H1 (cell line): ENCODE measurements around the gene PLCB1. TPM values are rescaled to one million over a fixed set of nuclear protein-coding genes. Genes with fewer than 3 reads are reported as not detected.

Experiments used
- CTCF ChIA-PET: fragments of 300-600 bp; sonication (Branson Sonifier 250); formaldehyde crosslinking; loops from one replicate; lab custom pipeline; 2021; ENCODE audit not compliant: partially characterized antibody; lab: Charles Lee
- POLR2A ChIA-PET: fragments of 300-600 bp; sonication (Branson Sonifier 250); formaldehyde crosslinking; loops from one replicate; lab custom pipeline; 2021; ENCODE audit warnings: inconsistent platforms; ENCODE audit not compliant: partially characterized antibody; lab: Charles Lee
- DNase-seq, 2 experiments: peaks; one replicate each; pipeline versions ENCODE4 v3.0.0 to v3.0.0-alpha.2; 2010 to 2022; ENCODE audit warnings: low spot score in 2 of 2, low read depth in 1 of 2, mixed read lengths in 1 of 2
- FAIRE-seq: peaks from 2 replicates; lab custom pipeline; 2011; peaks lifted over from hg19 to GRCh38; lab: Jason Lieb, UNC
- H2AFZ ChIP-seq: 2 replicates; pipeline ENCODE4 v1.8.1; 2012; ENCODE audit warnings: low read length, inconsistent platforms
- H2AK5ac ChIP-seq: 2 replicates; pipeline ENCODE4 v1.6.1; 2013; ENCODE audit warnings: low read depth, low read length
- H2BK120ac ChIP-seq: replicated peaks from 2 replicates; pipeline ENCODE3; 2013; ENCODE audit warnings: low read depth, low read length, inconsistent platforms
- H2BK12ac ChIP-seq: 2 replicates; pipeline ENCODE4 v1.6.1; 2013; ENCODE audit warnings: low read depth, low read length
- H2BK15ac ChIP-seq: 2 replicates; pipeline ENCODE4 v1.6.1; 2013; ENCODE audit warnings: low read length
- H2BK20ac ChIP-seq: 2 replicates; pipeline ENCODE4 v1.6.1; 2013; ENCODE audit warnings: low read length
- H2BK5ac ChIP-seq: 2 replicates; pipeline ENCODE4 v1.6.1; 2013; ENCODE audit warnings: low read depth, low read length
- H3K14ac ChIP-seq: 2 replicates; pipeline ENCODE4 v1.6.1; 2013; ENCODE audit warnings: inconsistent platforms; ENCODE audit not compliant: insufficient read length
- H3K18ac ChIP-seq: 2 replicates; pipeline ENCODE4 v1.6.1; 2013; ENCODE audit warnings: low read length; ENCODE audit errors: extremely low read depth
- H3K23ac ChIP-seq: 2 replicates; pipeline ENCODE4 v1.6.1; 2013; ENCODE audit warnings: inconsistent platforms; ENCODE audit not compliant: insufficient read length
- H3K23me2 ChIP-seq: 2 replicates; pipeline ENCODE4 v1.6.1; 2013; ENCODE audit warnings: low read depth, low read length
- H3K27ac ChIP-seq: 2 replicates; pipeline ENCODE4 v1.6.1; 2011; ENCODE audit warnings: low read depth, low read length, inconsistent platforms
- H3K27me3 ChIP-seq, 4 experiments: replicated peaks in 1 of 4; 1 replicate in 1 of 4; 2 replicates in 3 of 4; pipeline versions ENCODE4 v1.6.1 to v1.8.1; 2011 to 2013; ENCODE audit warnings: low read length in 3 of 4, mild to moderate bottlenecking in 3 of 4, inconsistent platforms in 2 of 4, mixed read lengths in 2 of 4, moderate library complexity in 1 of 4; ENCODE audit not compliant: control insufficient read depth in 3 of 4, insufficient read depth in 3 of 4; ENCODE audit errors: extremely low read depth in 1 of 4
- H3K36me3 ChIP-seq, 4 experiments: 2 replicates each; pipeline versions ENCODE4 v1.6.1 to v1.8.1; 2011 to 2013; ENCODE audit warnings: mild to moderate bottlenecking in 4 of 4, low read length in 3 of 4, moderate library complexity in 2 of 4, control low read depth in 1 of 4, inconsistent platforms in 1 of 4; ENCODE audit not compliant: insufficient read depth in 4 of 4, control insufficient read depth in 2 of 4
- H3K4ac ChIP-seq: replicated peaks from 2 replicates; pipeline ENCODE3; 2013; ENCODE audit warnings: low read length, low read depth, mixed read lengths, inconsistent platforms; ENCODE audit not compliant: insufficient read length
- H3K4me1 ChIP-seq, 4 experiments: replicated peaks in 1 of 4; 1 replicate in 1 of 4; 2 replicates in 3 of 4; pipeline versions ENCODE4 v1.6.1 to v1.8.1; 2011 to 2013; ENCODE audit warnings: low read length in 3 of 4, inconsistent platforms in 2 of 4, mixed read lengths in 1 of 4; ENCODE audit not compliant: insufficient read depth in 4 of 4, control insufficient read depth in 3 of 4
- H3K4me2 ChIP-seq, 2 experiments: 2 replicates each; pipeline versions ENCODE4 v1.6.1 to v1.8.1; 2011 to 2013; ENCODE audit warnings: low read depth in 2 of 2, low read length in 2 of 2, control low read depth in 1 of 2, inconsistent platforms in 1 of 2, mild to moderate bottlenecking in 1 of 2; ENCODE audit not compliant: insufficient read depth in 1 of 2
- H3K4me3 ChIP-seq, 4 experiments: fragments of 200-600, 300-600 bp in 1 of 4; sonication (generic), shearing (Covaris generic), sonication (Bioruptor Twin) in 1 of 4; 2 replicates each; pipeline versions ENCODE4 v1.5.1 to v1.8.1; 2011 to 2016; ENCODE audit warnings: low read length in 4 of 4, low read depth in 3 of 4, control low read depth in 2 of 4, inconsistent platforms in 2 of 4, mild to moderate bottlenecking in 2 of 4, mixed read lengths in 1 of 4, moderate library complexity in 1 of 4; ENCODE audit not compliant: insufficient read depth in 2 of 4; ENCODE audit errors: extremely low read depth in 1 of 4
- H3K56ac ChIP-seq: replicated peaks from 2 replicates; pipeline ENCODE3; 2013; ENCODE audit warnings: low read depth, mild to moderate bottlenecking, mixed read lengths, low read length, inconsistent platforms; ENCODE audit not compliant: insufficient read length
- H3K79me1 ChIP-seq: 2 replicates; pipeline ENCODE4 v1.6.1; 2013; ENCODE audit warnings: low read depth, low read length, control low read depth
- H3K79me2 ChIP-seq, 2 experiments: 2 replicates each; pipeline versions ENCODE4 v1.6.1 to v1.8.1; 2012 to 2013; ENCODE audit warnings: low read length in 2 of 2, mild to moderate bottlenecking in 2 of 2, inconsistent platforms in 1 of 2; ENCODE audit not compliant: insufficient read depth in 2 of 2, control insufficient read depth in 1 of 2
- H3K9ac ChIP-seq, 4 experiments: replicated peaks in 1 of 4; 1 replicate in 1 of 4; 2 replicates in 3 of 4; pipeline versions ENCODE4 v1.6.1 to v1.8.1; 2011 to 2013; ENCODE audit warnings: low read depth in 3 of 4, low read length in 3 of 4, control low read depth in 2 of 4, mild to moderate bottlenecking in 2 of 4, moderate library complexity in 2 of 4, inconsistent platforms in 1 of 4; ENCODE audit errors: extremely low read depth in 1 of 4
- H3K9me3 ChIP-seq, 2 experiments: 2 replicates each; pipeline versions ENCODE4 v1.6.1 to v1.8.1; 2012 to 2013; ENCODE audit warnings: mild to moderate bottlenecking in 2 of 2, moderate library complexity in 2 of 2, control low read depth in 1 of 2, inconsistent platforms in 1 of 2, low read depth in 1 of 2, low read length in 1 of 2, mixed read lengths in 1 of 2; ENCODE audit not compliant: insufficient read depth in 2 of 2
- H4K20me1 ChIP-seq, 2 experiments: replicated peaks in 1 of 2; 2 replicates each; pipeline versions ENCODE3 to v1.8.1; 2011 to 2013; ENCODE audit warnings: inconsistent platforms in 2 of 2, low read length in 2 of 2, mild to moderate bottlenecking in 1 of 2; ENCODE audit not compliant: insufficient read depth in 2 of 2, control insufficient read depth in 1 of 2
- H4K5ac ChIP-seq: 2 replicates; pipeline ENCODE4 v1.6.1; 2013; ENCODE audit warnings: low read length, low read depth, mixed read lengths, inconsistent platforms; ENCODE audit not compliant: insufficient read length
- H4K8ac ChIP-seq: 2 replicates; pipeline ENCODE4 v1.8.0; 2013; ENCODE audit warnings: mild to moderate bottlenecking, moderate library complexity, low read length, inconsistent platforms; ENCODE audit not compliant: insufficient read depth; ENCODE audit errors: extremely low read depth
- H4K91ac ChIP-seq: replicated peaks from 2 replicates; pipeline ENCODE3; 2013; ENCODE audit warnings: low read length, mixed read lengths, inconsistent platforms; ENCODE audit not compliant: insufficient read length
- BRCA1 ChIP-seq: IDR thresholded peaks from 2 replicates; pipeline ENCODE4 v1.6.1; 2012; ENCODE audit warnings: low read depth, low read length, improper control_type of control experiment
- CBX8 ChIP-seq: fragments of 300-800, 300-1000 bp; sonication (generic); IDR thresholded peaks from 2 replicates; pipeline ENCODE4 v1.7.1; 2016; ENCODE audit warnings: low read depth, low read length, borderline replicate concordance
- WGBS, 2 experiments: shearing (Covaris generic) in 1 of 2; methylation state at CpG; one replicate each; pipeline versions ENCODE4 v1.1.6 to v1.1.7; 2013 to 2015; ENCODE audit warnings: low lambda C conversion rate in 2 of 2, mixed read lengths in 2 of 2, inconsistent platforms in 1 of 2, low coverage in 1 of 2, missing lambda C conversion rate in 1 of 2; ENCODE audit not compliant: insufficient replicate concordance in 2 of 2, insufficient coverage in 1 of 2, insufficient read length in 1 of 2; ENCODE audit errors: extremely low coverage in 1 of 2, missing lambda C conversion rate in 1 of 2; 5-methylcytosine and 5-hydroxymethylcytosine counted together
- polyA plus RNA-seq, 7 experiments: library from polyadenylated mRNA; depleted of rRNA in 3 of 7; stranded (reverse) in 5 of 7; unstranded in 2 of 7; fragments of >200 nt in 5 of 7; fragments of 200-250 nt in 2 of 7; gene quantifications; 1 replicate in 5 of 7; 2 replicates in 1 of 7; 4 replicates in 1 of 7; pipeline versions ENCODE4 v1.2.1 to v1.2.3, GENCODE V29; 2011 to 2013; ENCODE audit warnings: missing spikeins in 2 of 7, mixed read lengths in 2 of 7
- total RNA-seq: library from RNA; stranded (reverse); fragmentation: NEBNext Ultra II Directional; extraction: Animal tissue kit (Norgen Biotek cat#: 25700); gene quantifications from 2 replicates; pipeline ENCODE4 v1.2.1, GENCODE V29; 2021

Gene PLCB1
- total and polyA plus RNA-seq, 2 of the 8 experiments (the other 6 are each of a cell fraction or from before 2014, with no cell fraction given), result 2.6 to 9.1 TPM

- no peaks in the 10 kb centered on the region for H3K79me2 ChIP-seq
- no peak overlapping the region for H3K4me2 ChIP-seq
- H2BK15ac ChIP-seq, result no peak overlapping the region
- no peak overlapping the region for H2BK20ac ChIP-seq
- no peak for TF ChIP-seq BRCA1
- TF ChIP-seq CBX8, result no peak
- 85% methylated on average over 2 of the region's 2 CpGs; no CpG with 5 or more reads in 1 of the 2 experiments for WGBS, 2 experiments
- no peaks in the 10 kb centered on the region for H3K4me1 ChIP-seq
- no peaks in the 10 kb centered on the region for H3K23me2 ChIP-seq
- H3K9ac ChIP-seq, result no peak overlapping the region
- no peak overlapping the region for H2AK5ac ChIP-seq
- no peak for FAIRE-seq
- no peak overlapping the region for H4K8ac ChIP-seq
- no peak overlapping the region for H3K23ac ChIP-seq
- no peak overlapping the region for H3K56ac ChIP-seq
- no peaks in the 10 kb centered on the region for H3K79me1 ChIP-seq
- no peak overlapping the region for H3K4ac ChIP-seq
- no peak overlapping the region for H3K27ac ChIP-seq
- no peaks in the 10 kb centered on the region for H3K9me3 ChIP-seq
- no peak overlapping the region for H2AFZ ChIP-seq
- H3K18ac ChIP-seq, result no peak overlapping the region
- ChIA-PET CTCF (interaction anchor here (2.6 kb wide), 1 partner anchor 21 kb away, joined by 15 read pairs; no protein-coding TSS in a partner anchor), POLR2A (no interaction called here)
- no peaks in the 10 kb centered on the region for H3K27me3 ChIP-seq
- H3K14ac ChIP-seq, result no peak overlapping the region
- no peak overlapping the region for H2BK5ac ChIP-seq
- H4K91ac ChIP-seq, result no peak overlapping the region
- no peaks in the 10 kb centered on the region for H4K20me1 ChIP-seq
- no peak overlapping the region for H3K4me3 ChIP-seq
- no peaks in the 10 kb centered on the region for H3K36me3 ChIP-seq
- H4K5ac ChIP-seq, result no peak overlapping the region
- DNase-seq, result no peak
- H2BK12ac ChIP-seq, result no peak overlapping the region
- no peak overlapping the region for H2BK120ac ChIP-seq
Measured at GRCh38 chr20:8700756-8701155, 568.7 kb downstream of the PLCB1 start.
